ENCODE data around the gene EDN2.

The EDN2 gene

GRCh38 chr1:41498391-41498790 is 13.9 kb upstream of the EDN2 start:
- peaks cover 36% of the 10 kb centered on the region for H3K4me1 ChIP-seq (ENCODE audit: control insufficient read depth, insufficient read depth, low read length, poor library complexity, severe bottlenecking)
- no peak overlapping the region for H3K27ac ChIP-seq (ENCODE audit: low read depth, low read length, severe bottlenecking)
- H3K4me3 ChIP-seq (ENCODE audit: extremely low read depth, insufficient read depth, low read length, poor library complexity, severe bottlenecking): no peak overlapping the region
- no peaks in the 10 kb centered on the region for H3K9me3 ChIP-seq (ENCODE audit: control insufficient read depth, low read length)
- no peaks in the 10 kb centered on the region for H3K36me3 ChIP-seq (ENCODE audit: control insufficient read depth, insufficient read depth, low read length)
- WGBS, 2 experiments (ENCODE audit: insufficient coverage in 2 of 2): 85 to 89% methylated on average over 5 of the region's 5 CpGs

- Histone ChIP-seq H3K4me1 (ENCODE audit: control insufficient read depth, insufficient read depth, low read length, poor library complexity, severe bottlenecking) (peaks cover 43% of the 10 kb centered on the region), H3K36me3 (ENCODE audit: control insufficient read depth, insufficient read depth, low read length) (no peaks in the 10 kb centered on the region), H3K27ac (ENCODE audit: low read depth, low read length, severe bottlenecking) (no peak overlapping the region), H3K4me3 (ENCODE audit: extremely low read depth, insufficient read depth, low read length, poor library complexity, severe bottlenecking) (no peak overlapping the region), H3K9me3 (ENCODE audit: control insufficient read depth, low read length) (no peaks in the 10 kb centered on the region)
- WGBS, 2 experiments (ENCODE audit: insufficient coverage in 2 of 2): 90 to 96% methylated on average over 3 to 4 of the region's 7 CpGs
Measured at GRCh38 chr1:41497461-41498030, 13.1 kb upstream of the EDN2 start.

DNA sequence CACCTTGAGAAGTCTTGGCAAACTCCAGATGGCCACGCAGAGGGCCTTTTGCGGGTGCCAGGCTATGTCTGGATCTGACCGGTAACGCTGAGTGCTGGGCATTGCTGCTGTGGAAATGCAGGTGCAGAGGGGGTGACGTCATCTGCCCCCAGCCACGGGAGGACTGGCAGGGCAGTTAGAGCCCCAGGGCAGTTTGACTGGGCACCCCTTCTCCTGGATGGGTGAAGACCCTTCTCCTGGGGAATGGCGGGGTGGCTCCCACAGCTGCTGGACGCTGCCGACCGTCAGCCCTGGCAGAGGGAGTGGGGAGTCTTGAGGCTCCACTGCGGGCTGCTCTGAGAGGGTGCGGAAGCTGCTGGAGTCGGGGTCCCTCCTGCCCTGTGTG is 12.6 kb upstream of the EDN2 start:
- peak overlapping the region; percentile 96 for H3K27ac ChIP-seq (ENCODE audit: low read depth, low read length, severe bottlenecking)
- WGBS, 2 experiments (ENCODE audit: insufficient coverage in 2 of 2): 86 to 90% methylated on average over 7 to 10 of the region's 13 CpGs
- H3K4me1 ChIP-seq (ENCODE audit: control insufficient read depth, insufficient read depth, low read length, poor library complexity, severe bottlenecking): peaks cover 43% of the 10 kb centered on the region
- no peaks in the 10 kb centered on the region for H3K36me3 ChIP-seq (ENCODE audit: control insufficient read depth, insufficient read depth, low read length)
- no peaks in the 10 kb centered on the region for H3K9me3 ChIP-seq (ENCODE audit: control insufficient read depth, low read length)
- H3K4me3 ChIP-seq (ENCODE audit: extremely low read depth, insufficient read depth, low read length, poor library complexity, severe bottlenecking): no peak overlapping the region

GRCh38 chr1:41496080-41497055 is 11.9 kb upstream of the EDN2 start:
- Histone ChIP-seq H3K36me3 (ENCODE audit: control insufficient read depth, insufficient read depth, low read length) (no peaks in the 10 kb centered on the region), H3K4me3 (ENCODE audit: extremely low read depth, insufficient read depth, low read length, poor library complexity, severe bottlenecking) (peak overlapping the region; percentile 16), H3K9me3 (ENCODE audit: control insufficient read depth, low read length) (no peaks in the 10 kb centered on the region), H3K27ac (ENCODE audit: low read depth, low read length, severe bottlenecking) (peak overlapping the region; percentile 96), H3K4me1 (ENCODE audit: control insufficient read depth, insufficient read depth, low read length, poor library complexity, severe bottlenecking) (peaks cover 43% of the 10 kb centered on the region)
- 9 to 11% methylated on average over 56 to 60 of the region's 74 CpGs for WGBS, 2 experiments (ENCODE audit: insufficient coverage in 2 of 2)

DNA sequence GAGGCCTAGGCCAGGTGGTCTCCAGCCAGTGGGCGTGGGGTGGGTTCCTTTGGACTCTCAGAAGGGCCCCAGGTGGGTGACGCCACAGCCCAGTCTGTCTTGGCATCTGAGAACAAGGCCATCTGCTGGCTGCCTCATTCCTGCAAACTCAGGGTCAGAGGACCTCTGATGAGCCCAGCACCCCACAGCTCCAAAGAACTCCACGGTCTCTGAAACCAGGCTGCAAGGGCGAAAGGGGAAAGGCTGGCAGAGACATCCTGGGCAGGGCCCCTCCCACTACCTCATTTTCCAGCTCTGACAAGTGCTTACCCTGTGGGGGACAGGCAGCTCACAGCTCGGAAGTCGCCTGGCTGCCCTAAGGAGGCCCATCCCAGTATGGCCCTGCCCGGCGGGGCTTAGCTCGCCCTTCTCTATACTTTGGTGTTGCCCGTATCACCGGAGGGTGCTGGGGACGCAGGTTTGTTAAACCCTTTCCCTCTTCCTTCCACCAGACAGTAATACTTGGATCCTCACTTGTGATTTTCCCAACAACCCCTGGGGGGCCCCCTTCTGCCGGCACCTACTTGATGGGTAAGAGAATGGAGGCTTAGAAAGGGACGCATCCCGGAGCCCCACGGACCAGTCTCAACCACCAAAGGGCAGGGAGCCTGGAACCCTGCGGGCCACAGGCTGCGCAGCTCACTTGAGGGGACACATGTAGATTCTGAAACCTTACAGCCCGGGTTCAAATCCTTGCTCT is 10.9 kb upstream of the EDN2 start:
- Histone ChIP-seq H3K27ac (ENCODE audit: low read depth, low read length, severe bottlenecking) (peak overlapping the region; percentile 96), H3K4me1 (ENCODE audit: control insufficient read depth, insufficient read depth, low read length, poor library complexity, severe bottlenecking) (peaks cover 40% of the 10 kb centered on the region), H3K4me3 (ENCODE audit: extremely low read depth, insufficient read depth, low read length, poor library complexity, severe bottlenecking) (no peak overlapping the region)

DNA sequence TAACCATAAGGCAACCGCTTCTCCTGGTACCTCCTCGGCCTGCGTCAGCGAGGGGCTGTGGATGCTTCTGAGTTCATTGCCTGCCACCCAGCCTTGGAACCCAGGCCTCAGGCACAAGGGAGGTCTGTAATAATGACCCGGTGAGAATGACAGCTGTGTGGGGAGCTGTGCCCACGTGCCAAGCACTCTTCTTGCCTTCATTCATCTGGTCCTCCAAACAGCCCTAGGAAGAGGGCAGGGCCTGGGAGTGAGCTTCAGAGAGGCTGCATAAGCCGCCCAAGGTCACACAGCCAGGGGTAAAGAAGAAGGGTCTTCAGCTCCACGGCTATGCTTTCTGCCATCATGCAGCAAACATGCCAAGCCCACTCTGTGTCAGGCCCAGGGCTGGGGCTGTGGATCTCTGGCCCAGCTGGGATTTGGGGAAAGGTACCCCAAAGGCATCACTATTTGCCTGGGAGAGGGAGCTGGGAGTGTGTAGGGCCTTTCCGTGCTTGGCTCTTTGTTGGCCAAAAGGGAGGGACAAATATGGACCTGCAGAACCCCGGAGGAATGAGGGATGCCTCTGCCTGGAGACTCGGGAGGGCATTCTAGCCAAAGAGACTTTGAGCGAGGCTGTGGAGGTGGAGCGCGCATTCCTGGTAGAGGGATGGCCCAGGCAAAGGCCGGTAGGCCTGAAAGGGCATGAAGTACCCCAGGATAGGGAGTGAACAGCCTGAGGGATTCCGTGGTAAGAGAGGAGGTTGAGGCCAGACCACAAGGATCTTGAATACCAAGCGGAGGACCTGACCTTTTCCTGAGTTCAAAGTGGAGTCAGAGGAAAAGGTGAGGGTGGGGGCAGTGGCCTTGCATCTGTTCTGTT is 10.1 kb upstream of the EDN2 start:
- H3K9me3 ChIP-seq (ENCODE audit: control insufficient read depth, low read length): no peaks in the 10 kb centered on the region
- H3K36me3 ChIP-seq (ENCODE audit: control insufficient read depth, insufficient read depth, low read length): no peaks in the 10 kb centered on the region
- no peak overlapping the region for H3K27ac ChIP-seq (ENCODE audit: low read depth, low read length, severe bottlenecking)
- peaks cover 34% of the 10 kb centered on the region for H3K4me1 ChIP-seq (ENCODE audit: control insufficient read depth, insufficient read depth, low read length, poor library complexity, severe bottlenecking)
- 86 to 93% methylated on average over 15 to 16 of the region's 17 CpGs for WGBS, 2 experiments (ENCODE audit: insufficient coverage in 2 of 2)
- no peak overlapping the region for H3K4me3 ChIP-seq (ENCODE audit: extremely low read depth, insufficient read depth, low read length, poor library complexity, severe bottlenecking)

More for the DNA sequence above, 10.9 kb upstream of the EDN2 start:
- Histone ChIP-seq H3K36me3 (ENCODE audit: control insufficient read depth, insufficient read depth, low read length) (no peaks in the 10 kb centered on the region), H3K9me3 (ENCODE audit: control insufficient read depth, low read length) (no peaks in the 10 kb centered on the region)
- 61 to 67% methylated on average over 15 to 18 of the region's 19 CpGs for WGBS, 2 experiments (ENCODE audit: insufficient coverage in 2 of 2)

GRCh38 chr1:41493626-41494350 is 9.3 kb upstream of the EDN2 start:
- peaks cover 36% of the 10 kb centered on the region for H3K4me1 ChIP-seq (ENCODE audit: control insufficient read depth, insufficient read depth, low read length, poor library complexity, severe bottlenecking)
- no peak overlapping the region for H3K27ac ChIP-seq (ENCODE audit: low read depth, low read length, severe bottlenecking)
- 88 to 96% methylated on average over 7 to 9 of the region's 9 CpGs for WGBS, 2 experiments (ENCODE audit: insufficient coverage in 2 of 2)
- no peaks in the 10 kb centered on the region for H3K36me3 ChIP-seq (ENCODE audit: control insufficient read depth, insufficient read depth, low read length)
- no peak overlapping the region for H3K4me3 ChIP-seq (ENCODE audit: extremely low read depth, insufficient read depth, low read length, poor library complexity, severe bottlenecking)
- no peaks in the 10 kb centered on the region for H3K9me3 ChIP-seq (ENCODE audit: control insufficient read depth, low read length)

- Histone ChIP-seq H3K36me3 (ENCODE audit: control insufficient read depth, insufficient read depth, low read length) (no peaks in the 10 kb centered on the region), H3K27ac (ENCODE audit: low read depth, low read length, severe bottlenecking) (no peak overlapping the region), H3K4me1 (ENCODE audit: control insufficient read depth, insufficient read depth, low read length, poor library complexity, severe bottlenecking) (peaks cover 43% of the 10 kb centered on the region), H3K9me3 (ENCODE audit: control insufficient read depth, low read length) (no peaks in the 10 kb centered on the region), H3K4me3 (ENCODE audit: extremely low read depth, insufficient read depth, low read length, poor library complexity, severe bottlenecking) (no peak overlapping the region)
- WGBS, 2 experiments (ENCODE audit: insufficient coverage in 2 of 2): 92 to 97% methylated on average over 4 to 5 of the region's 5 CpGs
Measured at GRCh38 chr1:41493117-41493536, 8.6 kb upstream of the EDN2 start.

DNA sequence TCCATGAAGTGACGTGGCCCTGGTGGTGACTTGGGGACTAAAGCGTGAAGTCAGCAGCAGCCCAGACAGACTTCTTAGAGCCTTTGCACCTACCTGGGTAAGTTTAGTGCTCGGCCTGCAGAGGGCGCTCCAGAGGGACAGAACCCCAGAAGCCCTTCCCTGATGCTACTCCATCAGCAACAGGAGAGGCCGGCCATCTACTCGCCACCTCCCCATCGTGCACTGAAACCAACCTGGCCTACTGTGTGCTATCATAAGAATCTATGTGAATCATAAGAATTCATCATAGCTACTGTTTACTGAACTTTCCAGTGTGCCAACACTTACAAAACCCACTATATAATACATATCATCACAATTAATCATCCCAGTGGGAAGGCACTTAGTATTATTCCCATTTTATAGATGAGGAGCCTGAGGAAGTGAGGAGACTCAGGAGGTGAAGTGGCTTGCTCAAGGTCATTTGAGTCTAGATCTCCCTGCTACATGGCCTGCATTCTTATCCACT is 7.9 kb upstream of the EDN2 start:
- Histone ChIP-seq H3K9me3 (ENCODE audit: control insufficient read depth, low read length) (no peaks in the 10 kb centered on the region), H3K4me3 (ENCODE audit: extremely low read depth, insufficient read depth, low read length, poor library complexity, severe bottlenecking) (no peak overlapping the region), H3K36me3 (ENCODE audit: control insufficient read depth, insufficient read depth, low read length) (no peaks in the 10 kb centered on the region), H3K4me1 (ENCODE audit: control insufficient read depth, insufficient read depth, low read length, poor library complexity, severe bottlenecking) (peaks cover 50% of the 10 kb centered on the region), H3K27ac (ENCODE audit: low read depth, low read length, severe bottlenecking) (no peak overlapping the region)
- 86 to 87% methylated on average over 4 to 6 of the region's 7 CpGs for WGBS, 2 experiments (ENCODE audit: insufficient coverage in 2 of 2)

Data from mesodermal cell (in vitro differentiated cells).